Measurements from ENCODE around the gene DUSP16. TPM values are rescaled to one million over a fixed set of nuclear protein-coding genes. Genes with fewer than 3 reads are reported as not detected.
A peak's percentile ranks its signal among the peaks of the same experiment; 100 is the strongest.

The DUSP16 gene
- total RNA-seq, 1 experiment from 2014 or later: 63.9 TPM

DNA sequence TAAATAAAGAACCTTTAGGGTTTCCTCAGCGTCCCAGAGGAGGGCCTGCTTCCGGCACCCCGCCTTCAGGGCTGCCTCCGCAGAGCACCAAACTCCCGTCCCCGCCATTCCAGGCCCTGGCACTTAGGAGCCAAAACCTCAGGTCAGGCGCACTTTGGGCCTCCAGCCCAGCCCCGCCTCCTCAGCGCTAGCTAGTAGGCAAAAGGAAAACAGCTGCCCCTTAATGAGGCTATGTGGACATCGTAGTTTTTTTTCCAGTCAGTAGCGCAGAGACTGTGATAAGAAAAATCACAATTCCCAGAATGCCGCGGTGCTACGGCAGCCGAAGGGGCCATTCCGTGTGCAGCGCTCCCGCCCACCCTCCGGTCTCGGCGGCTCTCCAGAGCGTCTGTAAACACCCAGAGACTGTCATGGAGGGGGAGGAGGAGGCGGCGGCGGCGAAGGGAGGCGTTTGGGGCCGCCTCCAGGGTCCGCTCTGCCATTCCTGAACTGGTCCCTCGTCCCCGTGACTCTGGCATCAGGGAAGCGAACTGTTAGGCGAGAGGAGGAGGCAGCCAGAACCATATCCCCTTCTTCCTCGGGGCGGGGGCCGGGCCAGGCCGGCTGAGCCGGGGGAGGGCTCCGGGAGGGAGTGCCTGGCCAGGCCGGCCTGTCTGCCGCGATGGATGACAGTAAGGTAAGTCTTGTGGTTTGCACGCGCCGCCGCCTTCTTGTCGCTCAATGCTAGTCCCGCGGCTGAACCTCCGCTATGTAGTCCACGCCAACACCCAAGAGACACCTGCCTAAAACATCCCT is 49.0 kb upstream of the DUSP16 start, which contains the start of gene CREBL2:
CREBL2 (plus strand) TSS at position 365 of the 795 bp plus-strand sequence; CDS start at position 662, 297 bp downstream.
- ChIA-PET CTCF (interaction anchor here (0.6 to 1.6 kb wide), 6 partner anchors 19 to 280 kb away, joined by 3 to 5 read pairs (median 4); partner anchors contain the start of gene DUSP16), POLR2A (interaction anchor here (0.6 to 1.0 kb wide), 7 partner anchors 10 to 262 kb away, joined by 3 to 8 read pairs (median 3); no protein-coding TSS in a partner anchor)
- Mint-ChIP-seq H3K27ac (ENCODE audit: unreplicated experiment) (peak within 1 kb of the TSS; percentile 57), H3K36me3 (ENCODE audit: insufficient read depth, unreplicated experiment) (peaks cover 7% of the 10 kb centered on the region), H3K9me3 (ENCODE audit: unreplicated experiment) (no peaks in the 10 kb centered on the region), H3K4me1 (ENCODE audit: low read depth, unreplicated experiment) (peaks cover 24% of the 10 kb centered on the region), H3K27me3 (ENCODE audit: insufficient read depth, unreplicated experiment) (no peaks in the 10 kb centered on the region), H3K4me3 (ENCODE audit: unreplicated experiment) (peak within 1 kb of the TSS; percentile 89)
- H3K4me1 ChIP-seq: peaks cover 11% of the 10 kb centered on the region
- no peaks in the 10 kb centered on the region for H3K36me3 ChIP-seq (ENCODE audit: control insufficient read depth, insufficient read depth, low read length)
- H3K27me3 ChIP-seq (replicated peaks; ENCODE audit: control insufficient read depth, insufficient read depth, low read length): no peaks in the 10 kb centered on the region
- peak; percentile 96 for DNase-seq
- H3K4me3 ChIP-seq (ENCODE audit: low read depth, low read length): peak within 1 kb of the TSS; percentile 66
- intact Hi-C loops (cut with micrococcal nuclease; ENCODE audit: unreplicated experiment): loop anchor here (1.0 to 2.0 kb wide), 5 partner anchors 9 to 93 kb away; partner anchors contain the start of gene GPR19
- no TSS peak for BruUV-seq (replicated peaks)
- TF ChIP-seq, protein P1, sequence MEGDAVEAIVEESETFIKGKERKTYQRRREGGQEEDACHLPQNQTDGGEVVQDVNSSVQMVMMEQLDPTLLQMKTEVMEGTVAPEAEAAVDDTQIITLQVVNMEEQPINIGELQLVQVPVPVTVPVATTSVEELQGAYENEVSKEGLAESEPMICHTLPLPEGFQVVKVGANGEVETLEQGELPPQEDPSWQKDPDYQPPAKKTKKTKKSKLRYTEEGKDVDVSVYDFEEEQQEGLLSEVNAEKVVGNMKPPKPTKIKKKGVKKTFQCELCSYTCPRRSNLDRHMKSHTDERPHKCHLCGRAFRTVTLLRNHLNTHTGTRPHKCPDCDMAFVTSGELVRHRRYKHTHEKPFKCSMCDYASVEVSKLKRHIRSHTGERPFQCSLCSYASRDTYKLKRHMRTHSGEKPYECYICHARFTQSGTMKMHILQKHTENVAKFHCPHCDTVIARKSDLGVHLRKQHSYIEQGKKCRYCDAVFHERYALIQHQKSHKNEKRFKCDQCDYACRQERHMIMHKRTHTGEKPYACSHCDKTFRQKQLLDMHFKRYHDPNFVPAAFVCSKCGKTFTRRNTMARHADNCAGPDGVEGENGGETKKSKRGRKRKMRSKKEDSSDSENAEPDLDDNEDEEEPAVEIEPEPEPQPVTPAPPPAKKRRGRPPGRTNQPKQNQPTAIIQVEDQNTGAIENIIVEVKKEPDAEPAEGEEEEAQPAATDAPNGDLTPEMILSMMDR (IDR thresholded peaks at IDR 0.05; ENCODE audit: insufficient read depth in 1 of 2, low read depth in 1 of 2, low read length in 1 of 2, severe bottlenecking in 1 of 2, unreplicated experiment in 1 of 2): no peak
- H3K9me3 ChIP-seq: no peaks in the 10 kb centered on the region

DNA sequence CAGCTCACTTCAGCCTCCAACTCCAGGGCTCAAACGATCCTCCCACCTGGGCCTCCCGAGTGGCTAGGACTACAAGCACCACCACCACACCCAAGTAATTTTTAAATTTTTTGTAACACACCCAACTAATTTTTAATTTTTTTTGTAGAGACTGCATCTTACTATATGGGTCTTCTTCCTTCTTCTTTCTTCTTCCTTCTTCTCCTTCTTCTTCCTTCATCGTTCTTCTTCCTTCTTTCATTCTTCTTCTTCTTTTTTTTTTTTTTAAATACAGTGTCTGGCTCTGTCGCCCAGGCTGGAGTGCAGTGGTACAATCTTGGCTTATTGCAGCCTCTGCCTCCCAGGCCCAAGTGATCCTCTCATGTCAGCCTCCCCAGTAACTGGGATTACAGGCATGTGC is 48.0 kb upstream of the DUSP16 start:
- TF ChIP-seq, protein P1 (IDR thresholded peaks at IDR 0.05; ENCODE audit: insufficient read depth in 1 of 2, low read depth in 1 of 2, low read length in 1 of 2, severe bottlenecking in 1 of 2, unreplicated experiment in 1 of 2): no peak
- ChIA-PET POLR2A (no interaction called here), CTCF (no interaction called here)
- Histone ChIP-seq H3K27me3 (replicated peaks; ENCODE audit: control insufficient read depth, insufficient read depth, low read length) (no peaks in the 10 kb centered on the region), H3K4me3 (ENCODE audit: low read depth, low read length) (no peak overlapping the region; the same call in 1 of the 2 replicates), H3K4me1 (peaks cover 12% of the 10 kb centered on the region), H3K36me3 (ENCODE audit: control insufficient read depth, insufficient read depth, low read length) (no peaks in the 10 kb centered on the region), H3K9me3 (no peaks in the 10 kb centered on the region)
- Mint-ChIP-seq H3K4me3 (ENCODE audit: unreplicated experiment) (peak overlapping the region; percentile 89), H3K36me3 (ENCODE audit: insufficient read depth, unreplicated experiment) (peaks cover 7% of the 10 kb centered on the region), H3K27ac (ENCODE audit: unreplicated experiment) (peak overlapping the region; percentile 57), H3K27me3 (ENCODE audit: insufficient read depth, unreplicated experiment) (no peaks in the 10 kb centered on the region), H3K9me3 (ENCODE audit: unreplicated experiment) (no peaks in the 10 kb centered on the region), H3K4me1 (ENCODE audit: low read depth, unreplicated experiment) (peaks cover 26% of the 10 kb centered on the region)
- intact Hi-C loops (cut with micrococcal nuclease; ENCODE audit: unreplicated experiment): loop anchor here (1.0 to 2.0 kb wide), 4 partner anchors 46 to 94 kb away; partner anchors contain the start of gene GPR19
- no peak for DNase-seq
- BruUV-seq (replicated peaks): no TSS peak

DNA sequence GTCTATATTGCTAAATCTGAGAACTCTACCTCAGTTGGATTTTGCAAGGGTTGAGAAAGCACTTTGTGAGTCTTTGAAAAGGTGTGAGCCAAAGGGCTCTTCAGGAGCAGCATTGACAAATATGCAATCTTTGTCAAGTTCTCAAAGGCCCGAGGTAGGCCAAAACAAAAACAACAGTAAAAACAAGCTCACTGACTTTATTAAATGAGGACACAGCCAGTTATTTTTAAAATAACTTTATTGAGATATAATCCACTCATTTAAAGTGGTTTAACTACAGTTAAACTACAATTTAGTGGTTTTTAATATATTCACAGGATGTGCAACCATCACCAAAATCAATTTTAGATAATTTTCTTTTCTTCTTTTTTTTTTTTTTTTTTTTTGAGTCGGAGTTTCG is 47.0 kb upstream of the DUSP16 start:
- intact Hi-C loops (cut with micrococcal nuclease; ENCODE audit: unreplicated experiment): loop anchor here (2.0 kb wide), 1 partner anchor 95 kb away; no protein-coding TSS in a partner anchor
- POLR2A ChIA-PET: no interaction called here
- CTCF ChIA-PET: interaction anchor here (1.0 kb wide), 1 partner anchor 206 kb away, joined by 5 read pairs; no protein-coding TSS in a partner anchor

More for the DNA sequence above, 47.0 kb upstream of the DUSP16 start:
- no peaks in the 10 kb centered on the region for H3K36me3 ChIP-seq (ENCODE audit: control insufficient read depth, insufficient read depth, low read length)
- H3K27me3 Mint-ChIP-seq (ENCODE audit: insufficient read depth, unreplicated experiment): no peaks in the 10 kb centered on the region
- H3K27me3 ChIP-seq (replicated peaks; ENCODE audit: control insufficient read depth, insufficient read depth, low read length): no peaks in the 10 kb centered on the region
- H3K4me3 Mint-ChIP-seq (ENCODE audit: unreplicated experiment): no peak overlapping the region
- no peaks in the 10 kb centered on the region for H3K9me3 Mint-ChIP-seq (ENCODE audit: unreplicated experiment)
- TF ChIP-seq, protein P1 (IDR thresholded peaks at IDR 0.05; ENCODE audit: insufficient read depth in 1 of 2, low read depth in 1 of 2, low read length in 1 of 2, severe bottlenecking in 1 of 2, unreplicated experiment in 1 of 2): no peak
- peaks cover 7% of the 10 kb centered on the region for H3K36me3 Mint-ChIP-seq (ENCODE audit: insufficient read depth, unreplicated experiment)
- no peak for DNase-seq
- no TSS peak for BruUV-seq (replicated peaks)
- no peaks in the 10 kb centered on the region for H3K9me3 ChIP-seq
- H3K4me3 ChIP-seq (ENCODE audit: low read depth, low read length): no peak overlapping the region
- peaks cover 26% of the 10 kb centered on the region for H3K4me1 Mint-ChIP-seq (ENCODE audit: low read depth, unreplicated experiment)
- peaks cover 12% of the 10 kb centered on the region for H3K4me1 ChIP-seq
- H3K27ac Mint-ChIP-seq (ENCODE audit: unreplicated experiment): no peak overlapping the region
